ENCODE data around the gene ADAD1.

- TF ChIP-seq CTCF (IDR thresholded peaks at IDR 0.05) (no peak), POLR2A (IDR thresholded peaks at IDR 0.05) (no peak), POLR2AphosphoS5 (IDR thresholded peaks at IDR 0.05) (no peak), EP300 (IDR thresholded peaks at IDR 0.05) (no peak)
Measured at GRCh38 chr4:122393276-122393675, 14.5 kb downstream of the ADAD1 start.
